Activated T-helper 9 cell treated with anti-CD3 and anti-CD28 coated beads, Interleukin-2, amount 50 U/mL, for 16 hours (primary cell): ENCODE data around the gene DNAJB11.
A peak's percentile ranks its signal among the peaks of the same experiment; 100 is the strongest.

Source experiments
- DNase-seq: peaks from one replicate; pipeline ENCODE4 v3.0.0-alpha.2; 2020; ENCODE audit warnings: low read depth

Gene DNAJB11

DNA sequence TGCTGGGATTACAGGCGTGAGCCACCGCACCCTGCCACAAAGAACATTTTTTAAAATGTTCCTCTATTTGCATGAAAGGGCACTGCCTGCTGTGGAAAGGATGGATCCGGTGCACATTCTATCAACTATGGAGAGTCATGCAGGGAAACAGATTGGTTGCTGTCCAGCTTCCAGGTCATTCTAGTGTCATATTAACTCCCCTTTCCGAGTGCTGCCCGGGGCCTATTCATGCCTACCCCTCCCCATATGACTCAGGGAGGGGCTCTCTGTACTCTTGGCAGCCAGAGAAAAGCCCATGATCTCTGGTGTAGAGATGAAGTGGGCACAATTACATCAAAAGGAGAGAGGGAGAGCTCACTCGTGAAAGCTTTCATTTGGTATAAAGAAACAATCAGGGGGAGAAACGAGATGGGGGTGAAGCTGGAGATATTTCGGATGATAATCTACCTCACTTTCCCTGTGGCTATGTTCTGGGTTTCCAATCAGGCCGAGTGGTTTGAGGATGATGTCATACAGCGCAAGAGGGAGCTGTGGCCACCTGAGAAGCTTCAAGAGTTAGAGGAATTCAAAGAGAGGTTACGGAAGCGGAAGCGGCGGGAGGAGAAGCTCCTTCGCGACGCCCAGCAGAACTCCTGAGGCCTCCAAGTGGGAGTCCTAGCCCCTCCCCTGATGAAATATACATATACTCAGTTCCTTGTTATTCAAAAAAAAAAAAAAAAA lies 26.2 kb downstream of the DNAJB11 start:
- no peak for DNase-seq

DNA sequence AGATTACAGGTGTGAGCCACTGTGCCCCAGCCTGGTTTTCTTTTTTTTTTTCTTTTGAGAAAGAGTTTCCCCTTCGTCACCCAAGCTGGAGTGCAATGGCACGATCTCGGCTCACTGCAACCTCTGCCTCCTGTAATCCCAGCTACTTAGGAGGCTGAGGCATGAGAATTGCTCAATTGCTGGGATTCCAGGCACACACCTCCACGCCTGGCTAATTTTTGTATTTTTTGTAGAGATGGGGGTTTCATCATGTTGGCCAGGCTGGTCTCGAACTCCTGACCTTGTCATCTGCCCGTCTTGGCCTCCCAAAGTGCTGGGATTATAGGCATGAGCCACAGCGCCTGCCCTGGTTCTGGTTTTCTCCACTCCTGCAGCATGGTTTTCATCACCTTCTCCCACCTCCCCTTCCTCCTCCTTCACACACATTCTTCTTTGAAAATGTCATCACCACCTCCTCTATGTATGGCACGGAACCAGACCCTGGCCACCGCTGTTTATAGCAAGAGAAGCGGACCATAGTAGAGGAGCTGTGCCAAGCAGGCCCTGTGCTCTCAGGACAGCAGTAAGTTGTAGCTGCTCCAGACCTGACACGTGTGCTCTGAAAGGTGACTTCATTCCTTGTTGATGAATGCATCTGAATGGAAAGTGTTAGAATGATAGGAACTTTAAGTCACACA lies 27.7 kb downstream of the DNAJB11 start:
- no peak for DNase-seq

DNA sequence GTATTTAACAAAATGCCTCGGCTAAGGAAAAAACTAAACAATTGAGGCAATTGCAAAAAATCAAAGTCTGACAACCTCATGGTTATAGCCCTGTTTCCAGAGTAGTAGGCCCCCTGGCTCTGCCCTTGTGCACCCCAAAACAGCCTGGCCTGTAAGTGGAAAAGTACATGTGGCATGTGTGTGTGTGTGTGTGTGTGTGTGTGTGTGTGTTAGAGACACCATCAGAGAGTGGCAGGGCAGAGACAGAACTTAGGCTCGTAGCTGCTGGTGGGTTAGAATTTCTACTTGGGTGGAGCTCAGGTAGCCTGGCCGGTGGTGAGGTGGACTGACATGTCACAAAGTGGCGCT lies 28.2 kb downstream of the DNAJB11 start:
- DNase-seq = no peak

DNA sequence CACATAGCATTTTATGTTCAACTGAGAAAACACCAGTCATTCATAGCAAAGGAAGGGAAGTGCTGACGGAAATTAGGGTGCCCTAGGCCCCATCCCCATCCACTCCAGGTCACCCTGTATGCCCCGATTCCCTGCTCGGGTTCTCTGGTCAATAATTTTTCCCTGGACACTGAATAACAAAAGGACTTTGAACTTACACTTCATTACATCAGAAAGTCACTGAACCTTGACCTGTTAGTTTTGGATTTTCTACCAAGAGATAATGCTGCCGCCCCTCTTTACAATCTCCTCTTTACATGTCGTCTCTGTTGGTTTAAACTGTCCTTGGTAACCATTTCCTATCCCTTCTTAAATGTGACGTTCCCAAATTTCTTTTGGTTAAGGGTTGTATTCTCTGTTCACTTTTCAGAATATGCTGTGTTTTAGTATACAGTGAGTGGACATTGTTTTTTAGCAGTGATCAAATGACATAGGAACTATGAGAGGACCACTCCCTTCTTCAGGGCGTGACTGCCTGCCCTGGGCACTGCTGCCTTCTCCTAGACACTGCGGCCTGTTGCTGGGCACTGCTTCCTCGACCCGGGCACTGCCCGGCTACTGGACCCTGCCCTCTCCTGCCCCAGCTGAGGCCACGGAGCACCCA lies 28.7 kb downstream of the DNAJB11 start:
- no peak for DNase-seq

DNA sequence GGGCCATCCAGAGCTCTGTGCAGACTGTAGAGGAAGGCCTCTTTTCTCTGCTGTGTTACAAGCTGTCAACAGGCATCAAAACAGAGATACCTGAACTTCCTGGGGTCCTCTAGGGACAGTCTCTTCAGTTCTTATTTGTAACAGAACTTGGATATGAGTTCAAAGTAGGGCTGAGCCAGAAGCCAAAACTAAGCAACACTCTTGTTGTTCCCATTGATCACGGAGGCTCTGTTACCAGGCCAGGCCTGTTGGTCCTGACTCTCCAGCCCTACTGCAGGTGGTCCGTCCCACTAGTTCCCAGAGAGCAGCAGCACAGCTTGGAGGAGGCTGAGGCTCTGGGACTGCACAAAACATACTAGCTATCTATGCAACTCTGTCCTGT lies 29.3 kb downstream of the DNAJB11 start:
- DNase-seq = no peak

DNA sequence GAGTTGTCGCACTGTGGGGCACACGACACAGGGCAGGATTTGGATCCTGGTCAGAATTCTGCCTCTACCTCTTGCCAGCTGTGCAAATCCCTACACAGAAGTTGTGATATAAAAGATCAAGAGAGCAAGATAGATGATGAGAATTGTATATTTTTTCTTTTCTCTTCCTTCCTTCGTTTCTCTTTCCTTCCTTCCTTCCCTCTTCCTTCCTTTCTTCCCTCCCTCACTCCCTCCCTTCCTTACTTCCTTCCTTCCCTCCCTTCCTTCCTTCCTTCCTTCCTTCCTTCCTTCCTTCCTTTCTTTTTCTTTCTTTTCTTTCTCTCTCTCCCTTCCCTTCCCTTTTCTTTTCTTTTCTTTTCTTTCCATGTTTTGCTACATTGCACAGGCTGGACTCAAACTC lies 30.4 kb downstream of the DNAJB11 start:
- no peak for DNase-seq

DNA sequence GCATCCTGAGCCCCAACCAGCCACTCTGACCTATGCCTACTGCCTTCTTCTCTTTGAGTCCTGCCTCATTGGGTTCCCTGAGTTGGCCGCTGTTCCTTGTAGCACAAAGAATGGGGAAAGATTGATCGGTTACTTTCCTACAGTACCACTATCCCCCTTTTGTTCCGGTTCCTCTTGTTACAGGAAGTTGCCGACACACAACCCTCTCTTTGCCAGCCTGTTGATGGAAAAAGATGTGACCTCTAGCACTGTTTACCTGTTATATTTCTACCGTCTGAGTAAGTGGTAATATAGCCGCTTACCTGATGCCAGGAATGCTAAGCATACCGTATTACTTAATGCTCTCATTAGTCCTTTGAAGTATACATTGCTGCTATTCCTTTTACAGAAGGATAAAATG lies 32.6 kb downstream of the DNAJB11 start:
- no peak for DNase-seq

DNA sequence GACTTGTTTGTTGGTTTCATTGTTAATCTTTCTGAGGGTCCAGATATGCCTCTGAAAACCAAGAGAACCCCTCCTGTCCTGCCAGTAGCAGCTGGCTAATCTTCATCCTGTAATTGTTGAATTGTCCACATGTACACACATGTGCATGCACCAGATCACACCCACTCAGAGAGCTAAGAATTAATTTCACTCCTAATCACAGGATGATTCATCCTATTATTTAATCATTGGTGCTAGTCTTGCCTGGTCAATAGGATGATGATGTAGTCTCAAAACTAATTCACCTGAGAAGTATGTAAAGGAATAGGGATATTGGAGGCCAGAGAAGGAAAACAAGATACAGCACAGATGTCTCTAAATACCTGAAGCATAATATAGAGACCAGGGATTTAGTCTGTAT lies 34.6 kb downstream of the DNAJB11 start:
- DNase-seq = no peak

DNA sequence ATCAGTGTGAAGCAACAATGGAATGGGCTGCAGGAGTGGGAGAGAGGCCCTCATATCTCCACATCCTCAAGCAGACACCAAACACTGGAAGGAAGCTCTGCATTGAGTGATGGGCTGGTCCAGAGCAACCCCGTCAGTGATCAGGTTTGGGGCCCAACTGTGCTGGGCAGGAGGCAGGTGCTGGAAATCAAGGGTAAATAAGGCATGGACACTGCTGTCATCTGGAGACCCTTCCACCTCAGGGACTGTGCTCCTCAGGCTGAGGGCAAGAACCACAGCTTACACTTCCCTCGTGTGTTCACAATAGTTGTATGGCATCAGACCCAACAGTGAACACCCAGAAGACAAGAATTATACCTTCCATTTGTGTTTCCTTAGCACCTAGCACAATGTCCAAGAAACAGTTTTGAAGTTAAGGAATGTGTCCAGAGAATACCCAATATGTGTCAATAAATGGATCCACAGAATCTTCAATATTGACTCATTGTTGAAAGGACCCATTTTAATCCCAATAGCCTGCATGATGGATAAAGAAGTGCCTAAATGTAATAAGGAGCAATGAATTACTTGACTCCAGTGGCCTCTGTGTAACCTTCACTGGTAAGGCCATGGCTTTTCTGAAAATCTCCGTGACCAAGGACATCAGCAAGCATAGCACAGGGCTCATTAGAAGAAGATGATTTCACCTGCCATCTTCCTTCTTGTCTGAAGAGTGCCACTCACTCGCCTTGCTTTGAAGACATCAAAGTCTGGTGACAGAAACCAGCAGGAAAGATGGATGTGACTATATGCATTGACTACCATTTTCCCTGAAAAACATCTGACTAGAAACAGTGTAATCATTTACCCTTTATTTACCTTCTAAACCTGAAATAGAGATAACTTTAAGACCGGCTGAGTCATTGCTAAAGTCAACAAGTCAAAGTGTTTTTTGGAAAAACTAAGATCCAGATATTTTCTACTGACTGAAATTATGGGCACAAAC lies 35.3 kb downstream of the DNAJB11 start:
- no peak for DNase-seq

DNA sequence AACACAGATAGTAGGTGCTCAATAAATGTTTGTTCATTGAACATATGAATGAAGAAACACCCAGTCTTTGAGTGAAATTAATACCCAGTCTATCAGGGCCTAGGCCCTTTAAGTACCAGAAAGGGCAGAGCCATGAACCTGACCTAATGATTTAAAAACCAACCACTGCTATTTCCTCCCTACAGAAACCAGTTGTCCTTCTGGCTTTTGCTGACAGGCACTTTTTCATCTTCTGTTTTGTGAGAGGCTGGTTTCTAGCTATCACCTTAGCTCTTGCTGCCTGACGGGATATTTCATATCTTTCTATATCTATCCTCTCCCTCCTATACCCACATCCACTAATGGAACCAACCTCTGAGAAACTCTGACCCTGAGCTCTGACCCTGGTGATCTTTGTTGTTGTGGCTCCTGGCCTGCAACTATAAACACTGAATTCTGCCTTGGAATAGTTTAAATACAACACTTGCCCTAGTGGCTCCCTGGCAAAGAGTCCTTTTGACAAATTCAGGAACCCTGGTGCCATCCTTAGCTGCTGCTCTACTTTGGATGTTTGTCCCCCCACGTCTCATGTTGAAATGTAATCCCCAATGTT lies 38.2 kb downstream of the DNAJB11 start:
- no peak for DNase-seq

DNA sequence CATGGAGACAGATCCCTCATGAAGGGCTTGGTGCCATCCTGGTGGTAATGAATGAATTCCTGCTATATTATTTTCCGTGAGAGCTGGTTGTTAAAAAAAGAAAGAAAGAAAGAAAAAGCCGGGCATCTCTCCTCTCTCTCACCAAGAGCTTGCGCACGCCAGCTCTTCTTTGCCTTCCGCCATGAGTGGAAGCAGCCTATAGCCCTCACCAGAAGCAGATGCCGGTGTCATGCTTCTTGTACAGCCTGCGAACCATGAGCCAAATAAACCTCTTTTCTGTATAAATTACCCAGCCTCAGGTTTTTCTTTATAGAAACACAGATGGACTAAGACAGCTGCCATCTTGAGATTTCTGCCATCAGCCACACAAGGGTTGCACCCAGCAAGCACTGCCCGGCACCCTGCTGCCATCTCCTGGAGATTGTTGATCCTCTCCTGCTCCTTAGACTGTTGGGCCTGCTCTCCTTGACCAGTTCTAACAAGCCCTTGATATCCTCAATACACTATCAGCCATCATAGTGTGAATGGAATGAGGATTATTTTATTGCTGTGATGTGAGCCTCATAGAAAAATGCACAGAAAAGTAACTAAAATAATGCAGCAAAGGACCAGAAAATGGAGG lies 38.8 kb downstream of the DNAJB11 start:
- DNase-seq = no peak

DNA sequence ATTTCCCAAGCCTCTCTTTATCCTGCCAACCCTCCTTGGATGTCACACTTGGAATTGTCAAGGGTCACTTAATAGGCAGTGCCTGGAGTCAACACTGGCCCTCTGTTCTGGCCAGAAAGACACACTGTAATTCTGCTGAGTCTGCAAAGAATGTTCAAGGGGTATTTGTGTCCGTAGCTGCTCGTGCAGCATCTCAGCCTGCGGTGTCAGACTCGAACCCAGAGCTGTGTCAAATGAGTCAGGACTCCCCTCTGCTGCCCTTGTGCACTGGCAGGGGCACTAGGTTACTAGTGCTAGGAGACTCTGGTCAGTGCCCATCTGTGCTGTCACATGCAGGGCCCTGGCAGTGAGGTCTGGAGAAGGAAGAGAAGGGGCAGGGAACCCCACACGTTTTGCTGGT lies 41.5 kb downstream of the DNAJB11 start:
- no peak for DNase-seq

DNA sequence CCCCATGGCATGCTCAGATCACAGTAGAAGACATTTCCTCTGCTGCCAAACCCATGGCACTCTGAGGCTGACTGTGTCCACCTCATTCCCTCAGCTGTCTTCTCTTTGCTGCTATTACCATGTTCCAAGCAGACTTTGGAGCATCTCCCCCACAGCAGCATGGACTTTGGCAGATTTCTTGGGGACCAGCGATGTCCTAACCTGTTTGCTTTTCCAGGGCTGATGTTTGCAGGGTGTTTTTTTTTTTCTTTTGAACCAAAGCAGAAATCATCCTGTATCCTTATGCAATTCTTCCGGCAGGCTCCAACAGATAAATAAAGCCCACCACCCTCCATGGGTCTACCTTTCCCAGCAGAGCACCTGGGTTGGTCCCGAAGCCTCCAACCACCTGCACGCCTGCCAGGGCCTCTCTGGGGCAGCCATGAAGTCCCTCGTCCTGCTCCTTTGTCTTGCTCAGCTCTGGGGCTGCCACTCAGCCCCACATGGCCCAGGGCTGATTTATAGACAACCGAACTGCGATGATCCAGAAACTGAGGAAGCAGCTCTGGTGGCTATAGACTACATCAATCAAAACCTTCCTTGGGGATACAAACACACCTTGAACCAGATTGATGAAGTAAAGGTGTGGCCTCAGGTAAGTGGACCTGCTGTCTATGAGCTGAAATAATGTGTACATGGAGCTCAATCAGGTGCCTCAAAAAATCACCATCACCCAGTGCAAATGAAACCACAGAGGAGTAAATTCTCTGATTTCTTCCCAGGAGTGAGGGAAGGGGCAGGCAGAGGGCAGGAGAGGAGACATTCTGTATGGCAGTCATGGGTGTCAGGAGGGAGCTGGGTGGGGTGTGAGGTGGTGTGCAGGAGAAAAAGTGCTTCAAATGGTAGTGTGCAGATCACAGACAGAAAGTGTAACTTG lies 42.5 kb downstream of the DNAJB11 start, which contains the start of gene AHSG:
AHSG (plus strand) TSS at position 340 of the 916 bp plus-strand sequence; CDS start at position 422, 82 bp downstream.
- no peak for DNase-seq

DNA sequence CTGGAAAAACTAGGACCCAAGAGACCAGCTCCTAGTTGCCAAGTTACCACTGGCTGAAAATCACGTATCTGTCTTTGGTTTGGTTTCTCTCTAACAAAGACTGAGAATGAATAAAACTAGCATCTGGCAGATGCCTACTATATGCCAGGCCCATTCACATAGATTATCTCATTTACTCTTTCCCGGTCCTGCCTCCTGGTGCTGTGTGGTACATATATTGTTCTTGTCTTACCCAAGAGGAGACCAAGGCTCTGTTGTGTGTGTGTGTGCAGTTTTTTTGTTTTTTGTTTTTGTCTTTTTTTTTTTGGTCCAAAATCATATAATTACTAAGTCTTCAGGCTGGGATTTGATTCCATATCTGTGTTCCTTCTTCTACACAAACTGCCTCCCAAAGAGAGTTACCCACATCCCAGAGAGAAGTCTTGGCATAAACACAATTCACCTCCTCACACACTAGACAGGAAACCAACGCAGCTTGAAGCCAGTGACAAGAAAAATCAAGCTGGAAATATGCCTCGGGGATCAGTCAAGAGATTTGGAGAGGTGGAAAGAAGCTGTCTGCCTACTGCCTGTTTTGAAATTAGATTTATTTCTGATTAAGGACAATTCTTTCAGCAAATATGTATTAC lies 43.2 kb downstream of the DNAJB11 start:
- no peak for DNase-seq

DNA sequence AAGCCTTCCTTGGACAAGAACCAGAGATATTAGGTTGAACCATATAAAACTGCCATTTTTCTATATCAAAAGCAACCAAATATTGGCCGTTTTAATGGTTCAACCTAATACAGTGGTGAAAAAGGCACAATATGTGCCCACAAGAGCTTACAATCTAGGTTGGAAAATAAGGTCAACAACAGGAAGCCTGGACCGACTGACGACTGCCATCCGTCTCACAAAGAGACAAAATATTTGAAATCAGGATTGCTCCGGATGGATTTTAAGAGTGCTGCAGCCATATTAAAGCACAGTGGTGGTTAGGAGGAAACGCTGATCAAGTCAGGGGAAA lies 43.7 kb downstream of the DNAJB11 start:
- no peak for DNase-seq

DNA sequence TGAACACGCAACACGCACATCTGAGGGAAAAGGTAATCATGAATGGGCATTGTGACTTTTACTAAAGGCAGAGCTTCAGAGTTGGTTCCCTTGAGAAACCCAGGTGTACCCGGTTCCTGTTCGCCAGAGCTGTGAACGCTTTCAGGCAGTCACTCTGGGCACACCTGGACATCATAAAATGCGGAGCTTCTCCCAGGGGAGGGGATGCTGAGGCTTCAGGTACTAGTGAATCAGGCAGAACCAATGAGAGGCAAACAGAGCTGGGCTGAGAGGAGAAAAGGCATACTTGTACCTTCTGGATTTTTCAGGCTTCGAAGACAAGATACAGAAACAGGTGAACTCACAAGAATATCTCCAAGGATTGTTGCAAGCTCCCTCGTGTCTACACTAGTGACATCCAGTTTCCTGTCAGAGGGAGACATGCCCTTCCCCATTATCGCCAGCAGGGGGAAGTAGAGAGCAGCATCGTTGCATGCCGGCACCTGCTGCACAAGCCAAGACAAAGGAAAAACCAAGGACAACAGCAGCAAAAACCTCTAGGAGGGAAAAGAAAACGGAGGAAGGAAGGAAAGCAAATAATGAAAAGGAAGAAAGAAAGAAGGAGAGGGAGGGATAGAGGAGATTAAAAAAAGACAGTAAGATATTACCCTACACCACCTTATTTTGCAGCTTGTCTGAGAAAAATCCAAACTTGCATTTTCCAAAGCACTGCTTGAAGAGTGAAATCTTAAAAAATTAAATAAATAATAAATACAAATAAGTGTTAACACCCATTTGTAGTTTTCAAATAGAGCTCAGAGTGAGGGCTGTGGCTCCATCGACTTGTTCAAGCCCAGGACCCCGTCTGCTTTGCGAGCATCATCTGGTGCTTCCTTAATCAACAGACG lies 44.3 kb downstream of the DNAJB11 start:
- peak; percentile 55 for DNase-seq

DNA sequence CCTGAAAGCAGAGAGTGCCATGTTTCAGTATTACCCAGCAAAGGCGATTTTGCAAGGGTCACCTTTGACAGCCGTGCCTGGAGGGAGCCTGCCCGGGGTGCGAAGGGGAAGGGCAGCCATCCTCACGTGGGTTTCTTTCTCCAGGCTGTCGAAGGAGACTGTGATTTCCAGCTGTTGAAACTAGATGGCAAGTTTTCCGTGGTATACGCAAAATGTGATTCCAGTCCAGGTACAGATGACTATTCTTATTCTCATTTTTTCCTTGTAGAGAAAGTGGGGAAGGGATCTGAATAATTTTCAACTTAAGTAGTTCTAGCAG lies 45.7 kb downstream of the DNAJB11 start:
- no peak for DNase-seq

DNA sequence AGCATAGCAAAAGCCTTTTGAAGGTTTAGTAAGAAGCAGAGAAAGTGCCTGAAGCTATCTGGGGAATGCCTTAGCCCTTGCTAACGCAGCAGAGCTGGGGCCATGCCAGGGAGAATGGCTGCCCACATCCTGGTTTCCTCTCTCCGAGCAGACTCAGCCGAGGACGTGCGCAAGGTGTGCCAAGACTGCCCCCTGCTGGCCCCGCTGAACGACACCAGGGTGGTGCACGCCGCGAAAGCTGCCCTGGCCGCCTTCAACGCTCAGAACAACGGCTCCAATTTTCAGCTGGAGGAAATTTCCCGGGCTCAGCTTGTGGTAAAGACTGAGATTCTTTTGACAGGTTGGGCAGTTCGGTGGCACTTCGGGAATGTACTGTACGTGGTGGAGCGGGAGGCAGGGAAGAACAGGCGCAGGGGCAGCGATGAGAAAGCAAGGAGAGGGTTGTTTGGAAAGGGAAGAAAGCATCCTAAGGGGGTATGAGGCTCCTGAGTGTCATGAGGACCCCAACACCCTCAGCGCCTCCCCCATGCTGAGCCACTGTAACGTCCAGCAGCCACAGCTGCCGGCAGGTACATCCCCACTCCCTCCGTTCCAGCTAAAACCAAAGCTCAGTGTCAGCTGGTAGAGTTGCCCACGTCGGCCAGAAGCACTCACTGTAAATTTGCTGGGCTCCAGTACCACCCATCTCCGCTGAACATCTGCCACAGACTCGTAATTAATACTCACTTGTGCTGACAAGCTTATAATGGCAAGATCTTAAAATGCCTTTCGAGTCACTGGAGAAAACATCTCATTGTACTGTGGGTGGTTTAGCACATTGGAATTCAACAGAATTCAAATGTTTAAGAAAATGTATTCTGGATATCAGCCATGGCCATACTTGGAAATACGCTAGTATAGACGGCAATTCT lies 46.8 kb downstream of the DNAJB11 start:
- peak; percentile 73 for DNase-seq
